H1 (cell line): ENCODE measurements around the gene RAPGEF6. TPM values are rescaled to one million over a fixed set of nuclear protein-coding genes. Genes with fewer than 3 reads are reported as not detected.

Source experiments
- CTCF ChIA-PET: fragments of 300-600 bp; sonication (Branson Sonifier 250); formaldehyde crosslinking; loops from one replicate; lab custom pipeline; 2021; ENCODE audit not compliant: partially characterized antibody; lab: Charles Lee
- POLR2A ChIA-PET: fragments of 300-600 bp; sonication (Branson Sonifier 250); formaldehyde crosslinking; loops from one replicate; lab custom pipeline; 2021; ENCODE audit warnings: inconsistent platforms; ENCODE audit not compliant: partially characterized antibody; lab: Charles Lee
- DNase-seq, 2 experiments: peaks; one replicate each; pipeline versions ENCODE4 v3.0.0 to v3.0.0-alpha.2; 2010 to 2022; ENCODE audit warnings: low spot score in 2 of 2, low read depth in 1 of 2, mixed read lengths in 1 of 2
- FAIRE-seq: peaks from 2 replicates; lab custom pipeline; 2011; peaks lifted over from hg19 to GRCh38; lab: Jason Lieb, UNC
- H2AFZ ChIP-seq: 2 replicates; pipeline ENCODE4 v1.8.1; 2012; ENCODE audit warnings: low read length, inconsistent platforms
- H2AK5ac ChIP-seq: 2 replicates; pipeline ENCODE4 v1.6.1; 2013; ENCODE audit warnings: low read depth, low read length
- H2BK120ac ChIP-seq: replicated peaks from 2 replicates; pipeline ENCODE3; 2013; ENCODE audit warnings: low read depth, low read length, inconsistent platforms
- H2BK12ac ChIP-seq: 2 replicates; pipeline ENCODE4 v1.6.1; 2013; ENCODE audit warnings: low read depth, low read length
- H2BK15ac ChIP-seq: 2 replicates; pipeline ENCODE4 v1.6.1; 2013; ENCODE audit warnings: low read length
- H2BK20ac ChIP-seq: 2 replicates; pipeline ENCODE4 v1.6.1; 2013; ENCODE audit warnings: low read length
- H2BK5ac ChIP-seq: 2 replicates; pipeline ENCODE4 v1.6.1; 2013; ENCODE audit warnings: low read depth, low read length
- H3K14ac ChIP-seq: 2 replicates; pipeline ENCODE4 v1.6.1; 2013; ENCODE audit warnings: inconsistent platforms; ENCODE audit not compliant: insufficient read length
- H3K18ac ChIP-seq: 2 replicates; pipeline ENCODE4 v1.6.1; 2013; ENCODE audit warnings: low read length; ENCODE audit errors: extremely low read depth
- H3K23ac ChIP-seq: 2 replicates; pipeline ENCODE4 v1.6.1; 2013; ENCODE audit warnings: inconsistent platforms; ENCODE audit not compliant: insufficient read length
- H3K23me2 ChIP-seq: 2 replicates; pipeline ENCODE4 v1.6.1; 2013; ENCODE audit warnings: low read depth, low read length
- H3K27ac ChIP-seq: 2 replicates; pipeline ENCODE4 v1.6.1; 2011; ENCODE audit warnings: low read depth, low read length, inconsistent platforms
- H3K27me3 ChIP-seq, 4 experiments: replicated peaks in 1 of 4; 1 replicate in 1 of 4; 2 replicates in 3 of 4; pipeline versions ENCODE4 v1.6.1 to v1.8.1; 2011 to 2013; ENCODE audit warnings: low read length in 3 of 4, mild to moderate bottlenecking in 3 of 4, inconsistent platforms in 2 of 4, mixed read lengths in 2 of 4, moderate library complexity in 1 of 4; ENCODE audit not compliant: control insufficient read depth in 3 of 4, insufficient read depth in 3 of 4; ENCODE audit errors: extremely low read depth in 1 of 4
- H3K36me3 ChIP-seq, 4 experiments: 2 replicates each; pipeline versions ENCODE4 v1.6.1 to v1.8.1; 2011 to 2013; ENCODE audit warnings: mild to moderate bottlenecking in 4 of 4, low read length in 3 of 4, moderate library complexity in 2 of 4, control low read depth in 1 of 4, inconsistent platforms in 1 of 4; ENCODE audit not compliant: insufficient read depth in 4 of 4, control insufficient read depth in 2 of 4
- H3K4ac ChIP-seq: replicated peaks from 2 replicates; pipeline ENCODE3; 2013; ENCODE audit warnings: low read length, low read depth, mixed read lengths, inconsistent platforms; ENCODE audit not compliant: insufficient read length
- H3K4me1 ChIP-seq, 4 experiments: replicated peaks in 1 of 4; 1 replicate in 1 of 4; 2 replicates in 3 of 4; pipeline versions ENCODE4 v1.6.1 to v1.8.1; 2011 to 2013; ENCODE audit warnings: low read length in 3 of 4, inconsistent platforms in 2 of 4, mixed read lengths in 1 of 4; ENCODE audit not compliant: insufficient read depth in 4 of 4, control insufficient read depth in 3 of 4
- H3K4me2 ChIP-seq, 2 experiments: 2 replicates each; pipeline versions ENCODE4 v1.6.1 to v1.8.1; 2011 to 2013; ENCODE audit warnings: low read depth in 2 of 2, low read length in 2 of 2, control low read depth in 1 of 2, inconsistent platforms in 1 of 2, mild to moderate bottlenecking in 1 of 2; ENCODE audit not compliant: insufficient read depth in 1 of 2
- H3K4me3 ChIP-seq, 4 experiments: fragments of 200-600, 300-600 bp in 1 of 4; sonication (generic), shearing (Covaris generic), sonication (Bioruptor Twin) in 1 of 4; 2 replicates each; pipeline versions ENCODE4 v1.5.1 to v1.8.1; 2011 to 2016; ENCODE audit warnings: low read length in 4 of 4, low read depth in 3 of 4, control low read depth in 2 of 4, inconsistent platforms in 2 of 4, mild to moderate bottlenecking in 2 of 4, mixed read lengths in 1 of 4, moderate library complexity in 1 of 4; ENCODE audit not compliant: insufficient read depth in 2 of 4; ENCODE audit errors: extremely low read depth in 1 of 4
- H3K56ac ChIP-seq: replicated peaks from 2 replicates; pipeline ENCODE3; 2013; ENCODE audit warnings: low read depth, mild to moderate bottlenecking, mixed read lengths, low read length, inconsistent platforms; ENCODE audit not compliant: insufficient read length
- H3K79me1 ChIP-seq: 2 replicates; pipeline ENCODE4 v1.6.1; 2013; ENCODE audit warnings: low read depth, low read length, control low read depth
- H3K79me2 ChIP-seq, 2 experiments: 2 replicates each; pipeline versions ENCODE4 v1.6.1 to v1.8.1; 2012 to 2013; ENCODE audit warnings: low read length in 2 of 2, mild to moderate bottlenecking in 2 of 2, inconsistent platforms in 1 of 2; ENCODE audit not compliant: insufficient read depth in 2 of 2, control insufficient read depth in 1 of 2
- H3K9ac ChIP-seq, 4 experiments: replicated peaks in 1 of 4; 1 replicate in 1 of 4; 2 replicates in 3 of 4; pipeline versions ENCODE4 v1.6.1 to v1.8.1; 2011 to 2013; ENCODE audit warnings: low read depth in 3 of 4, low read length in 3 of 4, control low read depth in 2 of 4, mild to moderate bottlenecking in 2 of 4, moderate library complexity in 2 of 4, inconsistent platforms in 1 of 4; ENCODE audit errors: extremely low read depth in 1 of 4
- H3K9me3 ChIP-seq, 2 experiments: 2 replicates each; pipeline versions ENCODE4 v1.6.1 to v1.8.1; 2012 to 2013; ENCODE audit warnings: mild to moderate bottlenecking in 2 of 2, moderate library complexity in 2 of 2, control low read depth in 1 of 2, inconsistent platforms in 1 of 2, low read depth in 1 of 2, low read length in 1 of 2, mixed read lengths in 1 of 2; ENCODE audit not compliant: insufficient read depth in 2 of 2
- H4K20me1 ChIP-seq, 2 experiments: replicated peaks in 1 of 2; 2 replicates each; pipeline versions ENCODE3 to v1.8.1; 2011 to 2013; ENCODE audit warnings: inconsistent platforms in 2 of 2, low read length in 2 of 2, mild to moderate bottlenecking in 1 of 2; ENCODE audit not compliant: insufficient read depth in 2 of 2, control insufficient read depth in 1 of 2
- H4K5ac ChIP-seq: 2 replicates; pipeline ENCODE4 v1.6.1; 2013; ENCODE audit warnings: low read length, low read depth, mixed read lengths, inconsistent platforms; ENCODE audit not compliant: insufficient read length
- H4K8ac ChIP-seq: 2 replicates; pipeline ENCODE4 v1.8.0; 2013; ENCODE audit warnings: mild to moderate bottlenecking, moderate library complexity, low read length, inconsistent platforms; ENCODE audit not compliant: insufficient read depth; ENCODE audit errors: extremely low read depth
- H4K91ac ChIP-seq: replicated peaks from 2 replicates; pipeline ENCODE3; 2013; ENCODE audit warnings: low read length, mixed read lengths, inconsistent platforms; ENCODE audit not compliant: insufficient read length
- BCL11A ChIP-seq, 2 experiments: IDR thresholded peaks; one replicate each; pipeline ENCODE4 v1.6.1; 2011; ENCODE audit warnings: low read depth in 2 of 2, low read length in 2 of 2, mild to moderate bottlenecking in 2 of 2
- CBX8 ChIP-seq: fragments of 300-800, 300-1000 bp; sonication (generic); IDR thresholded peaks from 2 replicates; pipeline ENCODE4 v1.7.1; 2016; ENCODE audit warnings: low read depth, low read length, borderline replicate concordance
- CEBPB ChIP-seq: IDR thresholded peaks from 2 replicates; pipeline ENCODE4 v1.6.1; 2012; ENCODE audit warnings: low read depth, low read length
- EP300 ChIP-seq, 2 experiments: IDR thresholded peaks; 1 replicate in 1 of 2; 2 replicates in 1 of 2; pipeline ENCODE4 v1.6.1; 2011 to 2012; ENCODE audit warnings: low read depth in 2 of 2, low read length in 2 of 2, mild to moderate bottlenecking in 2 of 2, borderline replicate concordance in 1 of 2, inconsistent platforms in 1 of 2, moderate library complexity in 1 of 2
- RNF2 ChIP-seq: fragments of 200-900, 300-1000 bp; sonication (generic); IDR thresholded peaks from 2 replicates; pipeline ENCODE4 v1.7.1; 2016; ENCODE audit warnings: borderline replicate concordance, low read depth, mild to moderate bottlenecking, antibody characterized with exemption, low read length; ENCODE audit not compliant: poor library complexity, severe bottlenecking; ENCODE audit errors: missing control alignments
- SP1 ChIP-seq: IDR thresholded peaks from 2 replicates; pipeline ENCODE4 v1.6.1; 2011; ENCODE audit warnings: low read depth, low read length
- SUZ12 ChIP-seq: fragments of 200-600 bp; sonication (generic); IDR thresholded peaks from 2 replicates; pipeline ENCODE4 v1.6.1; 2012; ENCODE audit warnings: mild to moderate bottlenecking, inconsistent platforms, low read length, moderate library complexity, mixed read lengths
- WGBS, 2 experiments: shearing (Covaris generic) in 1 of 2; methylation state at CpG; one replicate each; pipeline versions ENCODE4 v1.1.6 to v1.1.7; 2013 to 2015; ENCODE audit warnings: low lambda C conversion rate in 2 of 2, mixed read lengths in 2 of 2, inconsistent platforms in 1 of 2, low coverage in 1 of 2, missing lambda C conversion rate in 1 of 2; ENCODE audit not compliant: insufficient replicate concordance in 2 of 2, insufficient coverage in 1 of 2, insufficient read length in 1 of 2; ENCODE audit errors: extremely low coverage in 1 of 2, missing lambda C conversion rate in 1 of 2; 5-methylcytosine and 5-hydroxymethylcytosine counted together
- polyA plus RNA-seq, 7 experiments: library from polyadenylated mRNA; depleted of rRNA in 3 of 7; stranded (reverse) in 5 of 7; unstranded in 2 of 7; fragments of >200 nt in 5 of 7; fragments of 200-250 nt in 2 of 7; gene quantifications; 1 replicate in 5 of 7; 2 replicates in 1 of 7; 4 replicates in 1 of 7; pipeline versions ENCODE4 v1.2.1 to v1.2.3, GENCODE V29; 2011 to 2013; ENCODE audit warnings: missing spikeins in 2 of 7, mixed read lengths in 2 of 7
- total RNA-seq: library from RNA; stranded (reverse); fragmentation: NEBNext Ultra II Directional; extraction: Animal tissue kit (Norgen Biotek cat#: 25700); gene quantifications from 2 replicates; pipeline ENCODE4 v1.2.1, GENCODE V29; 2021
- TF ChIP-seq, protein P1 (sequence below): IDR thresholded peaks from 2 replicates; pipeline ENCODE4 v1.6.1; 2012; ENCODE audit warnings: inconsistent platforms
- TF ChIP-seq, protein P2 (sequence below): IDR thresholded peaks from 2 replicates; pipeline ENCODE4 v1.6.1; 2012; ENCODE audit warnings: low read length, inconsistent platforms
- TF ChIP-seq, protein P3 (sequence below): IDR thresholded peaks from 2 replicates; pipeline ENCODE4 v1.6.1; 2011; ENCODE audit warnings: low read depth, mild to moderate bottlenecking, low read length; ENCODE audit not compliant: insufficient read depth

The RAPGEF6 gene
- total and polyA plus RNA-seq, 2 of the 8 experiments (the other 6 are each of a cell fraction or from before 2014, with no cell fraction given) = 4.8 to 20.0 TPM

DNA sequence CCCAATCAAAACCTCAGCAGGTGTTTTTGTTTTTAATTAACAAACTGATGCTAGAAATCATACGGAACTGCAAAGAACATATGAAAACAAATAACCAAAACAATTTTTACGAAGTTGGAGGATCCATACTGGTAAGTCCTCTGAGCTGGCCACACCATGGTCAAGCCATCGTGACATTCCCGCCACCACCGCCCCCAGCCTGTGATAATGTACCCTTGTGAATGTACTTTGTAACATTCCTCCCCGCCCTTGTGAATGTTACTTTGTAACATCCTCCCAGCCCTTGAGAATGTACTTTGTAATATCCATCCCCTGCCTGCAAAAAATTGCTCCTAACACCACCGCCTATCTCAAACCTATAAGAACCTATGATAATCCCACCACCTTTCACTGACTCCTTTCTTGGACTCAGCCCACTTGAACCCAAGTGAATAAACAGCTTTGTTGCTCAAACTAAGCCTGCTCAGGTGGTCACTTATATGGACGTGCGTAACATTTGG is 63.3 kb downstream of the RAPGEF6 start:
- no peak overlapping the region for H2BK120ac ChIP-seq
- peaks cover 0 to 3% of the 10 kb centered on the region in 2 experiments for H4K20me1 ChIP-seq
- H3K27ac ChIP-seq = no peak overlapping the region
- H2AK5ac ChIP-seq = no peak overlapping the region
- H2BK12ac ChIP-seq = no peak overlapping the region
- H3K23ac ChIP-seq = no peak overlapping the region
- no peak overlapping the region for H2BK5ac ChIP-seq
- H3K23me2 ChIP-seq = no peaks in the 10 kb centered on the region
- H3K27me3 ChIP-seq = no peaks in the 10 kb centered on the region
- no peak overlapping the region for H4K91ac ChIP-seq
- H2BK20ac ChIP-seq = no peak overlapping the region
- H4K8ac ChIP-seq = no peak overlapping the region
- no peak overlapping the region for H3K4ac ChIP-seq
- H3K18ac ChIP-seq = no peak overlapping the region
- H3K56ac ChIP-seq = no peak overlapping the region
- H3K79me2 ChIP-seq = peaks cover 0 to 13% of the 10 kb centered on the region in 2 experiments; a peak in 1 of 4 replicates
- no peak overlapping the region for H4K5ac ChIP-seq
- FAIRE-seq (no peak), DNase-seq (no peak)
- no peak overlapping the region for H3K4me2 ChIP-seq
- ChIA-PET CTCF (interaction anchor here (0.6 kb wide), 1 partner anchor 382 kb away, joined by 4 read pairs; no protein-coding TSS in a partner anchor), POLR2A (no interaction called here)
- no peak overlapping the region for H2AFZ ChIP-seq
- no peak overlapping the region for H3K14ac ChIP-seq
- H3K4me3 ChIP-seq = no peak overlapping the region
- H3K36me3 ChIP-seq = no peaks in the 10 kb centered on the region; a peak in 1 of 8 replicates
- no peaks in the 10 kb centered on the region; the same call in 1 of the 2 replicates for H3K79me1 ChIP-seq
- H3K4me1 ChIP-seq = no peaks in the 10 kb centered on the region
- WGBS, 2 experiments = 91% methylated on average over 9 of the region's 9 CpGs; no CpG with 5 or more reads in 1 of the 2 experiments
- H3K9me3 ChIP-seq = no peaks in the 10 kb centered on the region
- no peak overlapping the region for H3K9ac ChIP-seq
- H2BK15ac ChIP-seq = no peak overlapping the region
- TF ChIP-seq, protein P1, sequence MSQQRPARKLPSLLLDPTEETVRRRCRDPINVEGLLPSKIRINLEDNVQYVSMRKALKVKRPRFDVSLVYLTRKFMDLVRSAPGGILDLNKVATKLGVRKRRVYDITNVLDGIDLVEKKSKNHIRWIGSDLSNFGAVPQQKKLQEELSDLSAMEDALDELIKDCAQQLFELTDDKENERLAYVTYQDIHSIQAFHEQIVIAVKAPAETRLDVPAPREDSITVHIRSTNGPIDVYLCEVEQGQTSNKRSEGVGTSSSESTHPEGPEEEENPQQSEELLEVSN = no peak
- TF ChIP-seq, protein P2, sequence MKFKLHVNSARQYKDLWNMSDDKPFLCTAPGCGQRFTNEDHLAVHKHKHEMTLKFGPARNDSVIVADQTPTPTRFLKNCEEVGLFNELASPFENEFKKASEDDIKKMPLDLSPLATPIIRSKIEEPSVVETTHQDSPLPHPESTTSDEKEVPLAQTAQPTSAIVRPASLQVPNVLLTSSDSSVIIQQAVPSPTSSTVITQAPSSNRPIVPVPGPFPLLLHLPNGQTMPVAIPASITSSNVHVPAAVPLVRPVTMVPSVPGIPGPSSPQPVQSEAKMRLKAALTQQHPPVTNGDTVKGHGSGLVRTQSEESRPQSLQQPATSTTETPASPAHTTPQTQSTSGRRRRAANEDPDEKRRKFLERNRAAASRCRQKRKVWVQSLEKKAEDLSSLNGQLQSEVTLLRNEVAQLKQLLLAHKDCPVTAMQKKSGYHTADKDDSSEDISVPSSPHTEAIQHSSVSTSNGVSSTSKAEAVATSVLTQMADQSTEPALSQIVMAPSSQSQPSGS = no peak
- TF ChIP-seq, protein P3, sequence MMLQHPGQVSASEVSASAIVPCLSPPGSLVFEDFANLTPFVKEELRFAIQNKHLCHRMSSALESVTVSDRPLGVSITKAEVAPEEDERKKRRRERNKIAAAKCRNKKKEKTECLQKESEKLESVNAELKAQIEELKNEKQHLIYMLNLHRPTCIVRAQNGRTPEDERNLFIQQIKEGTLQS = no peak
- TF ChIP-seq CBX8 (no peak), SP1 (no peak), SUZ12 (no peak), BCL11A (IDR thresholded peaks at IDR 0.05; ENCODE audit: low read depth in 2 of 2, low read length in 2 of 2) (no peak), EP300 (IDR thresholded peaks at IDR 0.05; ENCODE audit: borderline replicate concordance in 1 of 2, low read depth in 2 of 2, low read length in 2 of 2) (no peak), RNF2 (no peak), CEBPB (no peak)
